K562 (cell line): ENCODE measurements around the gene KIAA2012. TPM values are rescaled to one million over a fixed set of nuclear protein-coding genes. Genes with fewer than 3 reads are reported as not detected.

Source experiments
- CHD2 ChIP-seq: IDR thresholded peaks from 2 replicates; pipeline ENCODE4 v1.6.1; 2011; ENCODE audit warnings: low read depth, low read length
- EGR1 ChIP-seq: fragments of 450-650 bp; conservative IDR thresholded peaks from 2 replicates; pipeline ENCODE4 v1.6.1; 2017; ENCODE audit warnings: mild to moderate bottlenecking
- FOXJ2 ChIP-seq: fragments of 200-800 bp; sonication (Bioruptor generic); IDR thresholded peaks from 2 replicates; pipeline ENCODE4 v1.6.1; 2016; ENCODE audit warnings: missing genetic modification characterization, missing compliant biosample characterization
- HIVEP1 ChIP-seq: fragments of 250-450 bp; sonication (Bioruptor Pico); IDR thresholded peaks from 2 replicates; pipeline ENCODE4 v1.4.0; 2020; ENCODE audit warnings: mild to moderate bottlenecking
- ILF3 ChIP-seq: fragments of 450-650 bp; IDR thresholded peaks from 2 replicates; pipeline ENCODE4 v1.6.1; 2018; ENCODE audit warnings: antibody characterized with exemption, mild to moderate bottlenecking, moderate library complexity, borderline replicate concordance
- MAFG ChIP-seq: fragments of 450-650 bp; conservative IDR thresholded peaks from 2 replicates; pipeline ENCODE4 v1.6.1; 2016; ENCODE audit warnings: missing genetic modification characterization, missing compliant biosample characterization
- MCM3 ChIP-seq: fragments of 450-650 bp; IDR thresholded peaks from 2 replicates; pipeline ENCODE4 v1.6.1; 2016
- NFIX ChIP-seq: fragments of 250-450 bp; sonication (Bioruptor Pico); IDR thresholded peaks from 2 replicates; pipeline ENCODE4 v1.4.0; 2020; ENCODE audit warnings: low read depth, mild to moderate bottlenecking, moderate library complexity
- PCBP1 ChIP-seq: fragments of 200-400 bp; formaldehyde crosslinking; IDR thresholded peaks from 2 replicates; pipeline ENCODE4 v1.6.1; 2018; ENCODE audit warnings: mild to moderate bottlenecking, low read depth, low read length; ENCODE audit not compliant: poor library complexity, severe bottlenecking
- RNF2 ChIP-seq: sonication (generic); IDR thresholded peaks from 2 replicates; pipeline ENCODE4 v1.6.1; 2016
- SREBF2 ChIP-seq: sonication (generic); formaldehyde crosslinking; IDR thresholded peaks from 2 replicates; pipeline ENCODE4 v1.4.0; 2020; ENCODE audit warnings: mild to moderate bottlenecking, missing genetic modification reagents
- TAF1 ChIP-seq: IDR thresholded peaks from 2 replicates; pipeline ENCODE4 v1.6.1; 2011; ENCODE audit warnings: mild to moderate bottlenecking, low read length, moderate library complexity; ENCODE audit not compliant: insufficient read depth, control insufficient read depth, severe bottlenecking; ENCODE audit errors: extremely low read depth
- ZFP30 ChIP-seq: fragments of 250-450 bp; sonication (Bioruptor Pico); IDR thresholded peaks from 2 replicates; pipeline ENCODE4 v1.8.0; 2022; ENCODE audit warnings: moderate library complexity, mild to moderate bottlenecking, inconsistent platforms, borderline replicate concordance
- ZNF143 ChIP-seq: sonication (generic); formaldehyde crosslinking; IDR thresholded peaks from 2 replicates; pipeline ENCODE4 v1.9.0; 2022; ENCODE audit warnings: mild to moderate bottlenecking, missing genetic modification reagents
- ZNF146 ChIP-seq: IDR thresholded peaks from one replicate; pipeline ENCODE4 v1.6.1; 2018; ENCODE audit warnings: missing compliant biosample characterization; ENCODE audit not compliant: unreplicated experiment
- ZNF212 ChIP-seq: fragments of 450-650 bp; formaldehyde crosslinking; IDR thresholded peaks from 2 replicates; pipeline ENCODE4 v1.4.0; 2020; ENCODE audit warnings: mild to moderate bottlenecking
- polyA plus RNA-seq, 8 experiments: library from polyadenylated mRNA; depleted of rRNA in 4 of 8; stranded (reverse) in 5 of 8; unstranded in 3 of 8; fragments of >200 nt; fragmentation: Nextera tagmentation in 2 of 8; fragmentation: Illumina TruSeq in 1 of 8; extraction: Ambion mirVana in 2 of 8; extraction: Trizol in 1 of 8; gene quantifications; 2 replicates each; pipeline versions ENCODE4 v1.2.1 to v1.2.3, GENCODE V29; 2011 to 2014; ENCODE audit warnings: inconsistent platforms in 1 of 8, missing spikeins in 1 of 8
- total RNA-seq, 7 experiments: library from RNA; depleted of rRNA in 6 of 7; stranded (reverse); fragments of >200 nt in 6 of 7; fragmentation: Illumina TruSeq in 2 of 7; extraction: Trizol in 2 of 7; gene quantifications; 2 replicates each; pipeline versions ENCODE4 v1.2.1 to v1.2.3, GENCODE V29; 2011 to 2021; ENCODE audit warnings: low replicate concordance in 1 of 7
- TF ChIP-seq, protein P1 (sequence below): fragments of 250-450 bp; sonication (Bioruptor Pico); IDR thresholded peaks from 2 replicates; pipeline ENCODE4 v1.8.0; 2021; ENCODE audit warnings: mild to moderate bottlenecking, moderate library complexity
- TF ChIP-seq, protein P2 (sequence below): fragments of 200-800 bp; sonication (Bioruptor generic); IDR thresholded peaks from 2 replicates; pipeline ENCODE4 v1.6.1; 2016; ENCODE audit warnings: missing genetic modification characterization, missing compliant biosample characterization
- TF ChIP-seq, protein P3 (sequence below): fragments of 450-650 bp; IDR thresholded peaks from 2 replicates; pipeline ENCODE4 v1.7.1; 2018; ENCODE audit warnings: mild to moderate bottlenecking, low read depth; ENCODE audit not compliant: partially characterized antibody

KIAA2012 gene
- total and polyA plus RNA-seq, 9 of the 15 experiments (the other 6 are each of a cell fraction or from before 2014, with no cell fraction given): not detected

DNA sequence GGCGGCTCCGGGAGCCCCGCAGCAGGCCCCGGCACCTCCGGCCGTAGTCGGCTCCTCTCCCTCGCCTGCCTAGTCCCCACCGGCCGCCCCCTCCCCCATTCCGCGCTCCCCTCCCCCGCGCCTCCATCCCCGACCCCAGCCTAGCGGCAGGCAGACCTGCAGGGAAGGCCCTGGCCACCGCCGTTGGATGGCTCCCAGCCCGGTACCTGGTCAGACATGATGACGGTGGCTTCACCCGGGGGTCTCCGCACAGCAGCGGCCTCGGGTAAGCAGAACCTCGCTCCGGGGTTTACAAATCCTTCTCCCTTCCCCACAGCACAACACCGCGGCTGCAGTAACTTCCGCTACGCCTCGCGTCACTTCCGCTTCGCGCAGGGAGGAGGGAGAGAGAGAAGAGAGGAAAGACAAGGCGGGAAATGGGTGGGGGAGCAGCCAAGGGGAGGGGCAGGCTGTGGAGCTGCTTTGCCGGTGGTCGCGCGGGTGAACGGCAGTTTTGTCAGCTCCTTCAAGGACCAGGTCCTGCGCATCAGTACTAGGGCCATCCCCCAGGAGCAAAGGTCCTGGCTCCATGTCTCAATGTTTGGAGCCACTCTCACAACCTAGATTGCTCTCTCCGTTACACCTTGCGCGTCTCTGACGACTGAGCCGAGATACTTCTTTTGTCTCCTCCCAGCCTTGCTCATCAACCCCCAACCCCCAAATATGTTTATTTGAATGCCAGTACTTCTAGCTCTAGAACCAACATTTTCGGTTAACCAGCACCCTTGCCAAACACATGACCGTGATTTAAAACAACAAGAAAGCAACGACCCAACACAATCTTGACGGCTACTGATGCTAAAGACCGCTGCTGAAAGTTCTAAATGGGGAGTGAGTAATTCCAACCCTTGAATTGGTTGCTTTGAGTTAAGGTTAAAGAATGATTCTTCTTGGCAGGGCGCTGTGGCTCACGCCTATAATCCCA is 165.5 kb downstream of the KIAA2012 start, which contains the start of gene SUMO1 (continued):
- TF ChIP-seq MCM3: no peak
- no peak for TF ChIP-seq CHD2
- TF ChIP-seq ZNF146 (CRISPR knock-in tag): no peak
- TF ChIP-seq, protein P1, sequence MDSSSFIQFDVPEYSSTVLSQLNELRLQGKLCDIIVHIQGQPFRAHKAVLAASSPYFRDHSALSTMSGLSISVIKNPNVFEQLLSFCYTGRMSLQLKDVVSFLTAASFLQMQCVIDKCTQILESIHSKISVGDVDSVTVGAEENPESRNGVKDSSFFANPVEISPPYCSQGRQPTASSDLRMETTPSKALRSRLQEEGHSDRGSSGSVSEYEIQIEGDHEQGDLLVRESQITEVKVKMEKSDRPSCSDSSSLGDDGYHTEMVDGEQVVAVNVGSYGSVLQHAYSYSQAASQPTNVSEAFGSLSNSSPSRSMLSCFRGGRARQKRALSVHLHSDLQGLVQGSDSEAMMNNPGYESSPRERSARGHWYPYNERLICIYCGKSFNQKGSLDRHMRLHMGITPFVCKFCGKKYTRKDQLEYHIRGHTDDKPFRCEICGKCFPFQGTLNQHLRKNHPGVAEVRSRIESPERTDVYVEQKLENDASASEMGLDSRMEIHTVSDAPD (CRISPR knock-in tag): no peak
- TF ChIP-seq ILF3: no peak
- TF ChIP-seq, protein P2, sequence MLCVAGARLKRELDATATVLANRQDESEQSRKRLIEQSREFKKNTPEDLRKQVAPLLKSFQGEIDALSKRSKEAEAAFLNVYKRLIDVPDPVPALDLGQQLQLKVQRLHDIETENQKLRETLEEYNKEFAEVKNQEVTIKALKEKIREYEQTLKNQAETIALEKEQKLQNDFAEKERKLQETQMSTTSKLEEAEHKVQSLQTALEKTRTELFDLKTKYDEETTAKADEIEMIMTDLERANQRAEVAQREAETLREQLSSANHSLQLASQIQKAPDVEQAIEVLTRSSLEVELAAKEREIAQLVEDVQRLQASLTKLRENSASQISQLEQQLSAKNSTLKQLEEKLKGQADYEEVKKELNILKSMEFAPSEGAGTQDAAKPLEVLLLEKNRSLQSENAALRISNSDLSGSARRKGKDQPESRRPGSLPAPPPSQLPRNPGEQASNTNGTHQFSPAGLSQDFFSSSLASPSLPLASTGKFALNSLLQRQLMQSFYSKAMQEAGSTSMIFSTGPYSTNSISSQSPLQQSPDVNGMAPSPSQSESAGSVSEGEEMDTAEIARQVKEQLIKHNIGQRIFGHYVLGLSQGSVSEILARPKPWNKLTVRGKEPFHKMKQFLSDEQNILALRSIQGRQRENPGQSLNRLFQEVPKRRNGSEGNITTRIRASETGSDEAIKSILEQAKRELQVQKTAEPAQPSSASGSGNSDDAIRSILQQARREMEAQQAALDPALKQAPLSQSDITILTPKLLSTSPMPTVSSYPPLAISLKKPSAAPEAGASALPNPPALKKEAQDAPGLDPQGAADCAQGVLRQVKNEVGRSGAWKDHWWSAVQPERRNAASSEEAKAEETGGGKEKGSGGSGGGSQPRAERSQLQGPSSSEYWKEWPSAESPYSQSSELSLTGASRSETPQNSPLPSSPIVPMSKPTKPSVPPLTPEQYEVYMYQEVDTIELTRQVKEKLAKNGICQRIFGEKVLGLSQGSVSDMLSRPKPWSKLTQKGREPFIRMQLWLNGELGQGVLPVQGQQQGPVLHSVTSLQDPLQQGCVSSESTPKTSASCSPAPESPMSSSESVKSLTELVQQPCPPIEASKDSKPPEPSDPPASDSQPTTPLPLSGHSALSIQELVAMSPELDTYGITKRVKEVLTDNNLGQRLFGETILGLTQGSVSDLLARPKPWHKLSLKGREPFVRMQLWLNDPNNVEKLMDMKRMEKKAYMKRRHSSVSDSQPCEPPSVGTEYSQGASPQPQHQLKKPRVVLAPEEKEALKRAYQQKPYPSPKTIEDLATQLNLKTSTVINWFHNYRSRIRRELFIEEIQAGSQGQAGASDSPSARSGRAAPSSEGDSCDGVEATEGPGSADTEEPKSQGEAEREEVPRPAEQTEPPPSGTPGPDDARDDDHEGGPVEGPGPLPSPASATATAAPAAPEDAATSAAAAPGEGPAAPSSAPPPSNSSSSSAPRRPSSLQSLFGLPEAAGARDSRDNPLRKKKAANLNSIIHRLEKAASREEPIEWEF (CRISPR knock-in tag): no peak
- TF ChIP-seq ZNF143 (CRISPR knock-in tag): no peak
- TF ChIP-seq ZNF212 (CRISPR knock-in tag): no peak
- TF ChIP-seq, protein P3, sequence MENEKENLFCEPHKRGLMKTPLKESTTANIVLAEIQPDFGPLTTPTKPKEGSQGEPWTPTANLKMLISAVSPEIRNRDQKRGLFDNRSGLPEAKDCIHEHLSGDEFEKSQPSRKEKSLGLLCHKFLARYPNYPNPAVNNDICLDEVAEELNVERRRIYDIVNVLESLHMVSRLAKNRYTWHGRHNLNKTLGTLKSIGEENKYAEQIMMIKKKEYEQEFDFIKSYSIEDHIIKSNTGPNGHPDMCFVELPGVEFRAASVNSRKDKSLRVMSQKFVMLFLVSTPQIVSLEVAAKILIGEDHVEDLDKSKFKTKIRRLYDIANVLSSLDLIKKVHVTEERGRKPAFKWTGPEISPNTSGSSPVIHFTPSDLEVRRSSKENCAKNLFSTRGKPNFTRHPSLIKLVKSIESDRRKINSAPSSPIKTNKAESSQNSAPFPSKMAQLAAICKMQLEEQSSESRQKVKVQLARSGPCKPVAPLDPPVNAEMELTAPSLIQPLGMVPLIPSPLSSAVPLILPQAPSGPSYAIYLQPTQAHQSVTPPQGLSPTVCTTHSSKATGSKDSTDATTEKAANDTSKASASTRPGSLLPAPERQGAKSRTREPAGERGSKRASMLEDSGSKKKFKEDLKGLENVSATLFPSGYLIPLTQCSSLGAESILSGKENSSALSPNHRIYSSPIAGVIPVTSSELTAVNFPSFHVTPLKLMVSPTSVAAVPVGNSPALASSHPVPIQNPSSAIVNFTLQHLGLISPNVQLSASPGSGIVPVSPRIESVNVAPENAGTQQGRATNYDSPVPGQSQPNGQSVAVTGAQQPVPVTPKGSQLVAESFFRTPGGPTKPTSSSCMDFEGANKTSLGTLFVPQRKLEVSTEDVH: peak; percentile 99
- no peak for TF ChIP-seq HIVEP1
- TF ChIP-seq MAFG (tag): no peak
- TF ChIP-seq PCBP1: no peak
- no peak for TF ChIP-seq ZFP30 (CRISPR knock-in tag)
- peak; percentile 15; the same call in 1 of the 2 replicates for TF ChIP-seq EGR1
- no peak for TF ChIP-seq FOXJ2 (tag)
- TF ChIP-seq SREBF2 (CRISPR knock-in tag): no peak
- TF ChIP-seq TAF1: peak; percentile 70
- no peak for TF ChIP-seq NFIX (CRISPR knock-in tag)
- no peak for TF ChIP-seq RNF2
